Esophagus muscularis mucosa (tissue), 4 donors: ENCODE data around the gene SLIT1. TPM values are rescaled to one million over a fixed set of nuclear protein-coding genes. Genes with fewer than 3 reads are reported as not detected.

Experiments used
- DNase-seq: peaks from one replicate; pipeline ENCODE4 v3.0.0-alpha.2; 2017; ENCODE audit errors: extremely low spot score
- H3K27ac ChIP-seq, 4 donors: fragments of 200-600 bp; sonication (generic); replicated peaks in 1 of 4; 1 replicate in 3 of 4; 2 replicates in 1 of 4; pipeline ENCODE4 v1.5.1; 2016 to 2019; ENCODE audit warnings: mild to moderate bottlenecking in 1 of 4
- H3K27me3 ChIP-seq, 4 donors: fragments of 200-600 bp; sonication (generic); one replicate each; pipeline versions ENCODE4 v1.5.1 to v1.6.0; 2016 to 2019
- H3K36me3 ChIP-seq, 4 donors: fragments of 200-600 bp; sonication (generic); one replicate each; pipeline ENCODE4 v1.5.1; 2016 to 2019
- H3K4me1 ChIP-seq, 4 donors: fragments of 200-600 bp; sonication (generic); one replicate each; pipeline ENCODE4 v1.5.1; 2016 to 2019
- H3K4me3 ChIP-seq, 4 donors: fragments of 200-600 bp; sonication (generic); 1 replicate in 2 of 4; 2 replicates in 2 of 4; pipeline ENCODE4 v1.5.1; 2016 to 2019; ENCODE audit warnings: mild to moderate bottlenecking in 4 of 4, moderate library complexity in 1 of 4
- H3K9me3 ChIP-seq, 4 donors: fragments of 200-600 bp; sonication (generic); 1 replicate in 3 of 4; 2 replicates in 1 of 4; pipeline ENCODE4 v1.5.1; 2016 to 2019
- CTCF ChIP-seq, 3 experiments: fragments of 200-600 bp in 2 of 3; fragments of 450-650 bp in 1 of 3; sonication (generic) in 2 of 3; IDR thresholded peaks; one replicate each; pipeline ENCODE4 v1.5.1; 2017 to 2019; ENCODE audit warnings: antibody characterized with exemption in 3 of 3, mild to moderate bottlenecking in 2 of 3, moderate library complexity in 1 of 3
- EP300 ChIP-seq: sonication (generic); formaldehyde crosslinking; IDR thresholded peaks from one replicate; pipeline ENCODE4 v1.6.1; 2017; ENCODE audit warnings: antibody characterized with exemption
- POLR2A ChIP-seq: fragments of 450-650 bp; IDR thresholded peaks from one replicate; pipeline ENCODE4 v1.6.1; 2017; ENCODE audit warnings: antibody characterized with exemption, moderate library complexity, mild to moderate bottlenecking, low read depth
- POLR2AphosphoS5 ChIP-seq, 2 donors: sonication (generic); formaldehyde crosslinking; IDR thresholded peaks; one replicate each; pipeline ENCODE4 v1.6.1; 2017; ENCODE audit warnings: antibody characterized with exemption in 2 of 2
- WGBS: methylation state at CpG from one replicate; pipeline ENCODE4 v1.1.5; 2018; 5-methylcytosine and 5-hydroxymethylcytosine counted together
- intact Hi-C: fragments of 100-400 bp; cut with DNase I; formaldehyde crosslinking; loops from one replicate; pipeline ENCODE4 v1.15.1; 2023
- total RNA-seq, 4 donors: library from RNA; depleted of rRNA; stranded (reverse); fragments of >200 nt; gene quantifications; one replicate each; pipeline versions ENCODE4 v1.1.0 to v1.2.1, GENCODE V29; 2016

The SLIT1 gene
- total RNA-seq, 4 donors from 2014 or later: 0.13 to 0.42 (median 0.31) TPM

DNA sequence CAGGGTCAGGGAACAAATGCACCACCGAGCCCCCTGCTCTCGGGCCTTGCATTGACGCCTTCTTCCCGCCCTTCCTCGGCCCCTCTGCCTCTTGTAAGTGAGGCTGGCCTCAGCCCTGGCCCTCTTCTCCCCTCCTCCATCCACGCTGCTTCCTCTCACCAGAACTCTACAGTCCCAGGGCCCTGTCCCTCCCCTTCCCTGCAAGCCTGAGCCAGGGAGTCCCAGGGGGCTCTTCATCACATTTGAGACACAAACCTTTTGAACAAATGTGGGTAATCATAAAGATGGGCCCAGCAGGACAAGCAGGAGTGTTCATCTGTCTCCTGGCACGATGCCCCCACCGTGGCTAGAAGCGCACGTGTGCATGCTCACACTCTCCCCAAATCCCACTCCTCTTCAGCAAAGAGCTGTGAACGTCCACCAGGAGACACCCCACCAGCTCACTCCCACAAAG lies 57.7 kb downstream of the SLIT1 start:
- Histone ChIP-seq H3K27ac (no peak overlapping the region), H3K4me3 (no peak overlapping the region), H3K9me3 (no peaks in the 10 kb centered on the region), H3K4me1 (peaks cover 0 to 7% (median 0%) of the 10 kb centered on the region in 4 donors), H3K36me3 (no peaks in the 10 kb centered on the region), H3K27me3 (peaks cover 0 to 4% (median 0%) of the 10 kb centered on the region in 4 donors)
- intact Hi-C loops: no loop called here
- TF ChIP-seq POLR2AphosphoS5 (IDR thresholded peaks at IDR 0.05) (no peak), POLR2A (no peak), CTCF (IDR thresholded peaks at IDR 0.05) (no peak), EP300 (no peak)
- 77% methylated on average over 11 of the region's 11 CpGs for WGBS
- no peak for DNase-seq

GRCh38 chr10:97127509-97127908 lies 58.2 kb downstream of the SLIT1 start:
- WGBS: 90% methylated on average over 6 of the region's 7 CpGs
- H3K4me3 ChIP-seq: no peak overlapping the region
- intact Hi-C loops: no loop called here
- no peak overlapping the region for H3K27ac ChIP-seq
- no peaks in the 10 kb centered on the region for H3K9me3 ChIP-seq
- DNase-seq: no peak
- TF ChIP-seq EP300 (no peak), CTCF (IDR thresholded peaks at IDR 0.05) (no peak), POLR2A (no peak), POLR2AphosphoS5 (IDR thresholded peaks at IDR 0.05) (no peak)
- H3K36me3 ChIP-seq: no peaks in the 10 kb centered on the region
- peaks cover 0 to 5% (median 0%) of the 10 kb centered on the region in 4 donors for H3K27me3 ChIP-seq
- peaks cover 0 to 7% (median 0%) of the 10 kb centered on the region in 4 donors for H3K4me1 ChIP-seq

DNA sequence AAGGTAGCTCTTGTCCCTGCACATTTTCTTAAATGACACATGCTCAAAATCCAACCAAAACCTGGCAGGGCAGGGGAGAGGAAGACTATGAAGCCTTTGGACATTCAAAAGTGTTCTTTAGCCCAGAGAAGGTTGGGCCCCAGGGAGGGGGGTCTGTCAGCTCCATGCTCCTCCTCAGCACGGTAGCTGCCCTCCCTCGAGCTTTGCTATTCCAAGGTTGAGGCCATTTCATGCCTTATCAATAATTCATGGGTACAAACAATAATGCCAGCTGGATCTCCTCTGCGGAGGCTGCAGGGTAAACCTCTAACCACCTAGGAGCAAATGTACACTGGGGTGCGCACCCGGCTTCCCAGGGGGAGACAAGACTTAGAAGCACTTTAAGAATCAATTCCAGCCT lies 61.5 kb downstream of the SLIT1 start:
- TF ChIP-seq EP300 (no peak), POLR2AphosphoS5 (IDR thresholded peaks at IDR 0.05) (no peak), POLR2A (no peak), CTCF (IDR thresholded peaks at IDR 0.05) (no peak)
- no peaks in the 10 kb centered on the region for H3K9me3 ChIP-seq
- no peak overlapping the region for H3K4me3 ChIP-seq
- no peaks in the 10 kb centered on the region for H3K4me1 ChIP-seq
- no peak for DNase-seq
- intact Hi-C loops: no loop called here
- H3K27me3 ChIP-seq: peaks cover 0 to 26% (median 0%) of the 10 kb centered on the region in 4 donors
- no peak overlapping the region for H3K27ac ChIP-seq
- 59% methylated on average over 5 of the region's 5 CpGs for WGBS
- H3K36me3 ChIP-seq: no peaks in the 10 kb centered on the region

GRCh38 chr10:97123765-97124164 lies 62.0 kb downstream of the SLIT1 start:
- intact Hi-C loops: no loop called here
- 76% methylated on average over 5 of the region's 5 CpGs for WGBS
- H3K36me3 ChIP-seq: no peaks in the 10 kb centered on the region
- no peak for DNase-seq
- peaks cover 0 to 31% (median 0%) of the 10 kb centered on the region in 4 donors for H3K27me3 ChIP-seq
- TF ChIP-seq POLR2AphosphoS5 (IDR thresholded peaks at IDR 0.05) (no peak), EP300 (no peak), CTCF (IDR thresholded peaks at IDR 0.05) (no peak), POLR2A (no peak)
- H3K4me3 ChIP-seq: no peak overlapping the region
- no peak overlapping the region for H3K27ac ChIP-seq
- no peaks in the 10 kb centered on the region for H3K4me1 ChIP-seq
- H3K9me3 ChIP-seq: no peaks in the 10 kb centered on the region

- intact Hi-C loops: no loop called here
- Histone ChIP-seq H3K27me3 (peaks cover 0 to 38% (median 0%) of the 10 kb centered on the region in 4 donors), H3K4me3 (no peak overlapping the region), H3K36me3 (no peaks in the 10 kb centered on the region), H3K4me1 (no peaks in the 10 kb centered on the region), H3K27ac (no peak overlapping the region), H3K9me3 (no peaks in the 10 kb centered on the region)
- TF ChIP-seq EP300 (no peak), POLR2AphosphoS5 (IDR thresholded peaks at IDR 0.05) (no peak), CTCF (IDR thresholded peaks at IDR 0.05) (no peak), POLR2A (no peak)
- DNase-seq: no peak
- 78% methylated on average over 4 of the region's 4 CpGs for WGBS
Observed at GRCh38 chr10:97121041-97121440, 64.7 kb downstream of the SLIT1 start.
